DND-41 (cell line): Measurements from ENCODE around the gene NRG2.

Experiments
- ATAC-seq: fragments of 200-7000 bp; cut with Tn5 transposase; 3 replicates; pipeline ENCODE4 v1.9.1; 2021; ENCODE audit warnings: low read depth; ENCODE audit not compliant: insufficient read depth
- DNase-seq: peaks from one replicate; pipeline ENCODE4 v3.0.0-alpha.2; 2020
- H2AFZ ChIP-seq: 2 replicates; pipeline ENCODE4 v1.6.0; 2012; ENCODE audit warnings: low read depth, low read length
- H3K27ac ChIP-seq: 2 replicates; pipeline ENCODE4 v1.5.1; 2012; ENCODE audit warnings: low read length, inconsistent platforms
- H3K27me3 ChIP-seq: fragments of 200-600 bp; sonication (generic); 2 replicates; pipeline ENCODE4 v1.6.0; 2012; ENCODE audit warnings: low read length, mild to moderate bottlenecking, inconsistent platforms; ENCODE audit not compliant: insufficient read depth, poor library complexity
- H3K36me3 ChIP-seq: 2 replicates; pipeline ENCODE4 v1.5.1; 2012; ENCODE audit warnings: low read length, inconsistent platforms; ENCODE audit not compliant: insufficient read depth
- H3K4me1 ChIP-seq: 2 replicates; pipeline ENCODE4 v1.5.1; 2012; ENCODE audit warnings: mild to moderate bottlenecking, low read length; ENCODE audit not compliant: insufficient read depth
- H3K4me2 ChIP-seq: 2 replicates; pipeline ENCODE4 v1.6.0; 2012; ENCODE audit warnings: mild to moderate bottlenecking, moderate library complexity, low read length, inconsistent platforms; ENCODE audit not compliant: insufficient read depth
- H3K4me3 ChIP-seq, 2 experiments: fragments of 200-600 bp in 1 of 2; shearing (Covaris generic) in 1 of 2; 2 replicates each; pipeline ENCODE4 v1.5.1; 2012 to 2016; ENCODE audit warnings: inconsistent platforms in 2 of 2, low read length in 2 of 2, mild to moderate bottlenecking in 2 of 2, low read depth in 1 of 2, moderate library complexity in 1 of 2
- H3K79me2 ChIP-seq: 2 replicates; pipeline ENCODE4 v1.6.0; 2012; ENCODE audit warnings: low read length, inconsistent platforms; ENCODE audit not compliant: insufficient read depth
- H3K9ac ChIP-seq: 2 replicates; pipeline ENCODE4 v1.6.0; 2012; ENCODE audit warnings: low read depth, mild to moderate bottlenecking, inconsistent platforms, low read length, moderate library complexity
- H3K9me3 ChIP-seq: 2 replicates; pipeline ENCODE4 v1.5.1; 2012; ENCODE audit warnings: low read length, moderate library complexity, mild to moderate bottlenecking, inconsistent platforms; ENCODE audit not compliant: insufficient read depth, severe bottlenecking
- H4K20me1 ChIP-seq: 2 replicates; pipeline ENCODE4 v1.6.0; 2012; ENCODE audit warnings: low read length; ENCODE audit not compliant: insufficient read depth
- CTCF ChIP-seq: IDR thresholded peaks from 2 replicates; pipeline ENCODE4 v1.5.1; 2012; ENCODE audit warnings: borderline replicate concordance, low read length, moderate library complexity, mild to moderate bottlenecking; ENCODE audit not compliant: poor library complexity, severe bottlenecking; ENCODE audit errors: extremely low read depth
- EZH2 ChIP-seq: IDR thresholded peaks from 3 replicates; pipeline ENCODE4 v1.6.1; 2012; ENCODE audit warnings: borderline replicate concordance, low read depth, mild to moderate bottlenecking, moderate library complexity, low read length, inconsistent platforms; ENCODE audit not compliant: severe bottlenecking

Gene NRG2

DNA sequence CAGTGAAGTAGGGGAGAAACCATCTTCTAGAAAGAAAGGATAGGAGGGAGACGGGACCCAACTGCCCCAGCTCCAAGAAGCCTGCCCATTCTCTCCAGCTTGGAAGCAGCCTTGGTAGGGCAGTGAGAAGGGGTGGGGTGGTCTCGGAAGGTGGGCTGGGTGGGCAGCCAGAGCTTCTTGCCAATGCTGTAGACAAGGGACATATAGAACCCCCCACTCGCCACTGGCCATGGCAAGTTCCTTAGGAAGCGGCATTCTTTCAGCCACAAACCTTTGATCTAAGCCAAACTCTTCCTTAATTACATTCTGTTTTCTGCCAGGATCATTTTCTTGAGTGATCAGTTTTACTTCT, 157.3 kb downstream of the NRG2 start:
- Histone ChIP-seq H3K9ac (no peak overlapping the region), H3K27me3 (peaks cover 42% of the 10 kb centered on the region), H2AFZ (no peak overlapping the region), H3K4me3 (no peak overlapping the region), H3K4me2 (no peak overlapping the region), H3K36me3 (no peaks in the 10 kb centered on the region), H4K20me1 (no peaks in the 10 kb centered on the region), H3K27ac (no peak overlapping the region), H3K79me2 (no peaks in the 10 kb centered on the region), H3K9me3 (no peaks in the 10 kb centered on the region), H3K4me1 (no peaks in the 10 kb centered on the region)
- TF ChIP-seq EZH2: no peak
- DNase-seq: no peak
- ATAC-seq: no peak

GRCh38 chr5:139885172-139885856, 157.8 kb downstream of the NRG2 start:
- no peak for ATAC-seq
- no peaks in the 10 kb centered on the region for H4K20me1 ChIP-seq
- DNase-seq: no peak
- no peak overlapping the region for H2AFZ ChIP-seq
- no peaks in the 10 kb centered on the region for H3K4me1 ChIP-seq
- H3K4me3 ChIP-seq: no peak overlapping the region
- TF ChIP-seq CTCF: no peak
- TF ChIP-seq EZH2: no peak
- no peak overlapping the region for H3K4me2 ChIP-seq
- H3K27me3 ChIP-seq: peaks cover 38% of the 10 kb centered on the region
- H3K27ac ChIP-seq: no peak overlapping the region
- H3K36me3 ChIP-seq: no peaks in the 10 kb centered on the region
- no peaks in the 10 kb centered on the region for H3K79me2 ChIP-seq
- no peaks in the 10 kb centered on the region for H3K9me3 ChIP-seq
- H3K9ac ChIP-seq: no peak overlapping the region

DNA sequence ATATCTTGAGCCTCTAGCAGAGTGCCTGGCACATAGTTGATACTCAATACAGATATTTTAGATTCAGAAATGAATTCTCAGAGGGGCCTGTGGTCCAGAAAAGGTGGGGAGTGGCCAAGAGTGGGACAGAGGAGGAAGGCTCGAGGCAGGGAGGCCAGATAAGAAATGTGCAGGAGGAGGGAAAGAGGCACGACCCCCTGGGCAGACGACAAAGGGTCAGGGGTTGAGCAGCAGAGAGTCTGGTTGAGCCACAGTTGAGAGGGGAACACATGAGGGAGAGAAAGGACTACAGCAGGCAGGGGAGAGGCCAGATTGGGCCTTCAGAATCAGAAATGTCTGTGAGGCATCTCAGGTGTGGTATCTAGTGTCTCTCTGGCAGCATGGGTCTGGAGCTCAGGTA, 158.4 kb downstream of the NRG2 start:
- no peak for TF ChIP-seq EZH2
- no peak for TF ChIP-seq CTCF

DNA sequence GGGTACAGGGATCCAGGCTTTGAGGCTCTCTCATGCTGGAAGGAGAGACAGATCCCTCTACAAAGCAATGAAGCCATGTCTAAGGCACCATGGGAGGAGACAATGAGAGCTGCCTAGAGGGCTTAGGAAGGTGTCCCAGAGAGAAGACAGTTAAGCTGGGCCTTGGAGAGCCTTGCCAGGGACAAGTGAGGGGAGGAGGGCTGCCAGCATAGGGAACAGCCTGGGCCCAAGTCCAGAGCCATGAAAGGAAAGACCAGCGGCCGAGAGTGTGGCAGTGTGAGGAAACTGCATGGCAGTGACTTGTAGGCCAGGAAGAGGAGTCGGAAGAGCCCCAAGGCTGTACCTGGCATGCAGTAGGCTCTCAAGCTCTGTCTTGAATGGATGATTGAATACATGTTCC, 159.0 kb downstream of the NRG2 start:
- no peak for ATAC-seq
- H3K4me3 ChIP-seq: no peak overlapping the region
- peaks cover 38% of the 10 kb centered on the region for H3K27me3 ChIP-seq
- H2AFZ ChIP-seq: no peak overlapping the region
- H3K27ac ChIP-seq: no peak overlapping the region
- no peaks in the 10 kb centered on the region for H3K79me2 ChIP-seq
- H3K4me2 ChIP-seq: no peak overlapping the region
- DNase-seq: no peak
- H3K36me3 ChIP-seq: no peaks in the 10 kb centered on the region
- H4K20me1 ChIP-seq: no peaks in the 10 kb centered on the region
- no peaks in the 10 kb centered on the region for H3K9me3 ChIP-seq
- TF ChIP-seq CTCF (no peak), EZH2 (no peak)
- H3K9ac ChIP-seq: no peak overlapping the region
- H3K4me1 ChIP-seq: no peaks in the 10 kb centered on the region

More for the DNA sequence above, 158.4 kb downstream of the NRG2 start:
- H3K27ac ChIP-seq: no peak overlapping the region
- no peak overlapping the region for H3K4me2 ChIP-seq
- H3K4me3 ChIP-seq: no peak overlapping the region
- no peaks in the 10 kb centered on the region for H4K20me1 ChIP-seq
- H3K27me3 ChIP-seq: peaks cover 37% of the 10 kb centered on the region
- H2AFZ ChIP-seq: no peak overlapping the region
- no peaks in the 10 kb centered on the region for H3K79me2 ChIP-seq
- DNase-seq (no peak), ATAC-seq (no peak)
- H3K9me3 ChIP-seq: no peaks in the 10 kb centered on the region
- no peak overlapping the region for H3K9ac ChIP-seq
- H3K36me3 ChIP-seq: no peaks in the 10 kb centered on the region
- H3K4me1 ChIP-seq: no peaks in the 10 kb centered on the region
